ENCODE measurements around the gene MFAP3.

The MFAP3 gene

DNA sequence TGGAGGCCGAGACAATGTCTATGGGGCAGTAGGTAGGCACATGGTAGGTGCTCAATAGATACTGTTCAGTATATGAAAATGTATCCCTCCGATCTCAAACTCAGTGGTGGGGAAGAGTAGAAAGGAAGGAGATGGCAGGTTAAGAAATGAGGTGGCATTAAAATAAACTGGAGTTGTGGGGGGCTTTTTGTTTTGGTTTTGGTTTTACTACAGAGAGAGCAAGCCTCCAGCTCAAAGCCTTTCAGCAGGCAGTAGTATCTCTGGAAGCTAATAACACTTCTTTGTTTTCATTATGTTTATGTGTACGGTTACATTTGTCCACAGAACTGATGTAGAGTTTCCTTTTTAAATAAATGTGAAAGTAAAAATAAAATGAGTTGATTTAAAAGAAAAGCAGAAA, 8.6 kb downstream of the MFAP3 start:
- H3K4me3 ChIP-seq (ENCODE audit: low read depth, low read length), result no peak overlapping the region
- TF ChIP-seq CTCF (IDR thresholded peaks at IDR 0.05; ENCODE audit: low read depth, low read length, missing control alignments), result no peak
- DNase-seq (ENCODE audit: low read depth), result no peak

GRCh38 chr5:154049636-154050035, 10.9 kb downstream of the MFAP3 start:
- no peak overlapping the region for H3K4me3 ChIP-seq (ENCODE audit: low read depth, low read length)
- no peak for TF ChIP-seq CTCF (IDR thresholded peaks at IDR 0.05; ENCODE audit: low read depth, low read length, missing control alignments)
- DNase-seq (ENCODE audit: low read depth), result no peak

- DNase-seq (ENCODE audit: low read depth), result no peak
- H3K4me3 ChIP-seq (ENCODE audit: low read depth, low read length), result no peak overlapping the region
- TF ChIP-seq CTCF (IDR thresholded peaks at IDR 0.05; ENCODE audit: low read depth, low read length, missing control alignments), result no peak
Observed at GRCh38 chr5:154053468-154053867, 14.7 kb downstream of the MFAP3 start.

DNA sequence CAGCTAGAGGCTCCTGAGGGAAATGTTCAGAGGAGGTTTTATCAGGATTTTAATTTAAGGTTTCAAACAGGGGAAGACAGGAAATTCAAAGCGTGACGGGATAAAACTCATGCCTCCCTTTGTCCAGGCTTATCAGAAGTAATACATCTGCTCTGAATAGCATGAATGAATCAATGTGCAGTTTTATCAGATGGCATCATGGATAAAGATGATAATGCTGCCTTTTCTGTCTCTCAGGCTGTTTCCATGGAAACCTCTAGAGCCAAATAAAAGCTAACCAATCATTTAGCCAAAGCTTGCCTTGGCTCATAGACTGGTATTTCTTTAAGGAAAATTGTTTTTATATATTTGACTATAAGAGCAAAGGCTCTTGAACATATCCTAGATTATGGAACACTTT, 16.4 kb downstream of the MFAP3 start:
- no peak for TF ChIP-seq CTCF (IDR thresholded peaks at IDR 0.05; ENCODE audit: low read depth, low read length, missing control alignments)
- no peak for DNase-seq (ENCODE audit: low read depth)
- no peak overlapping the region for H3K4me3 ChIP-seq (ENCODE audit: low read depth, low read length)

- H3K4me3 ChIP-seq (ENCODE audit: low read depth, low read length), result no peak overlapping the region
- TF ChIP-seq CTCF (IDR thresholded peaks at IDR 0.05; ENCODE audit: low read depth, low read length, missing control alignments), result no peak
- DNase-seq (ENCODE audit: low read depth), result peak; percentile 59
Observed at GRCh38 chr5:154058055-154059038, 19.6 kb downstream of the MFAP3 start.

DNA sequence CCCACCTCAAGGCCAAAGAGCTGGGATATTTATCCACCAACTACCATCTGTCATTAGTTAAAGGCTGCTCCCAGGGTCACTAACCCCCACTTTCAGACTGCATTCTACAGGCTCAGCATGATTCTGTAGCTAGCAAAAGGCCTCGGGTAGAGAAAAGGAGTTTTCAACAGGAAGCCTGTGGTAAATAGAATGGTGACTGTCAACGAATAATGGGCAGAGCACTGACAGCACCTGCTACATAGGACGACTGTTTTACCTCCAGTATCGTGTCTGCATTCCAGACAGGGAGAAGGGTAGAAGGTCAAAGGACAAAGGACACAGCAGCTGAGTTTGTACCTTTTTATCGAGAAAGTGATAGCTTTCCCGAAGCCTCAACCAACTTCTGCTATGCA, 20.3 kb downstream of the MFAP3 start:
- no peak overlapping the region for H3K4me3 ChIP-seq (ENCODE audit: low read depth, low read length)
- no peak for DNase-seq (ENCODE audit: low read depth)
- no peak for TF ChIP-seq CTCF (IDR thresholded peaks at IDR 0.05; ENCODE audit: low read depth, low read length, missing control alignments)

DNA sequence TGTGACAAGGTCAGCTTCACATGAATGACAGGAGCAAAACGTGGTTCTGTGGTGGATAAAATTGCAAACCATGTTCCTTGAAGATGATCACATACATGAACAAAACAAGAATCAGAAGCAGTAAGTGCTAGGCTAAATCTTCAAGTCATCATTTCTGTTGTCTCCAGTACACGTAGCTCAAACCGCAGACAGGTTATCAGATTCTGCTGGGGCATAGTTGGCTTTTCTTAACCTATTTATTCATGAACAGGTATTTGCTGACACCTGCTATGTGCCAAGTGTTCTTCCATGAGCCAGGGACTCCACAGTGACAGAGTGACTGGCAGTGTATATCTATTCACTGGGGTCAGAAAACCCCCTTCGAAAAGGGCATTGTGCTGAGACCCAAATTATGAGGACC, 20.8 kb downstream of the MFAP3 start:
- no peak for DNase-seq (ENCODE audit: low read depth)
- TF ChIP-seq CTCF (IDR thresholded peaks at IDR 0.05; ENCODE audit: low read depth, low read length, missing control alignments), result no peak
- H3K4me3 ChIP-seq (ENCODE audit: low read depth, low read length), result no peak overlapping the region

Measured in GM12864 (cell line).